A673 (cell line): Measurements from ENCODE around the gene METTL27. TPM values are rescaled to one million over a fixed set of nuclear protein-coding genes. Genes with fewer than 3 reads are reported as not detected.

Experiments
- BruUV-seq: library from RNA; stranded (reverse); fragments of 400-500 nt; replicated peaks from 2 replicates; lab custom pipeline; 2021; lab: Mats Ljungman, UMichigan
- CTCF ChIA-PET: fragments of 300-600 bp; sonication (Branson Sonifier 250); formaldehyde crosslinking; loops from one replicate; lab custom pipeline; 2022; ENCODE audit warnings: antibody characterized with exemption; lab: Charles Lee
- POLR2A ChIA-PET: fragments of 300-600 bp; sonication (Branson Sonifier 250); formaldehyde crosslinking; loops from one replicate; lab custom pipeline; 2022; ENCODE audit warnings: antibody characterized with exemption; ENCODE audit not compliant: low non-redundant PET; lab: Charles Lee
- DNase-seq: peaks from one replicate; pipeline ENCODE4 v3.0.0-alpha.2; 2015; ENCODE audit warnings: low spot score
- H3K27ac ChIP-seq: fragments of 200-600 bp; sonication (generic); 2 replicates; pipeline ENCODE4 v1.5.1; 2016; ENCODE audit warnings: mixed run types, low read depth, mild to moderate bottlenecking, mixed read lengths, antibody characterized with exemption, low read length; ENCODE audit not compliant: poor library complexity, severe bottlenecking
- H3K27me3 ChIP-seq: fragments of 200-600 bp; sonication (generic); replicated peaks from 2 replicates; pipeline ENCODE4 v1.6.1; 2017; ENCODE audit warnings: mixed run types, low read depth, mild to moderate bottlenecking, mixed read lengths, antibody characterized with exemption, low read length; ENCODE audit not compliant: insufficient read depth, poor library complexity
- H3K36me3 ChIP-seq: fragments of 200-600 bp; sonication (generic); 2 replicates; pipeline ENCODE4 v1.6.1; 2016; ENCODE audit warnings: mixed run types, mild to moderate bottlenecking, mixed read lengths, antibody characterized with exemption, low read length; ENCODE audit not compliant: insufficient read depth, poor library complexity, severe bottlenecking
- H3K4me1 ChIP-seq: fragments of 200-600 bp; sonication (generic); 2 replicates; pipeline ENCODE4 v1.6.1; 2017; ENCODE audit warnings: mixed run types, mild to moderate bottlenecking, mixed read lengths, antibody characterized with exemption, low read length; ENCODE audit not compliant: insufficient read depth, poor library complexity, severe bottlenecking
- H3K4me3 ChIP-seq: fragments of 200-600 bp; sonication (generic); 2 replicates; pipeline ENCODE4 v1.5.1; 2016; ENCODE audit warnings: low read depth, mixed run types, mild to moderate bottlenecking, mixed read lengths, low read length; ENCODE audit not compliant: poor library complexity, severe bottlenecking
- H3K9me3 ChIP-seq: fragments of 200-600 bp; sonication (generic); 2 replicates; pipeline ENCODE4 v1.6.1; 2016; ENCODE audit warnings: mixed run types, low read depth, mild to moderate bottlenecking, mixed read lengths, antibody characterized with exemption, low read length; ENCODE audit not compliant: poor library complexity, severe bottlenecking
- CTCF ChIP-seq: fragments of 300-800, 200-600 bp; sonication (generic); conservative IDR thresholded peaks from 2 replicates; pipeline ENCODE4 v1.5.1; 2017; ENCODE audit warnings: low read depth, mild to moderate bottlenecking, antibody characterized with exemption, low read length, moderate library complexity, mixed read lengths
- EZH2 ChIP-seq: fragments of 200-600 bp; sonication (generic); IDR thresholded peaks from 2 replicates; pipeline ENCODE4 v1.6.1; 2017; ENCODE audit warnings: borderline replicate concordance, low read depth, mild to moderate bottlenecking, mixed read lengths, antibody characterized with exemption, low read length; ENCODE audit not compliant: poor library complexity, severe bottlenecking
- intact Hi-C: fragments of 100-400 bp; cut with micrococcal nuclease; formaldehyde crosslinking; loops from one replicate; pipeline ENCODE4 v1.10.0; 2022; ENCODE audit not compliant: unreplicated experiment
- total RNA-seq: library from RNA; stranded (reverse); gene quantifications from 2 replicates; pipeline ENCODE4 v1.2.3, GENCODE V29; 2021

Gene METTL27
- total RNA-seq, 1 experiment from 2014 or later = not detected

- intact Hi-C loops = no loop called here
- BruUV-seq = no TSS peak
- no peak overlapping the region for H3K27ac ChIP-seq
- no peaks in the 10 kb centered on the region for H3K36me3 ChIP-seq
- ChIA-PET CTCF (no interaction called here), POLR2A (no interaction called here)
- H3K4me1 ChIP-seq = no peaks in the 10 kb centered on the region
- no peaks in the 10 kb centered on the region for H3K9me3 ChIP-seq
- no peak for DNase-seq
- no peaks in the 10 kb centered on the region for H3K27me3 ChIP-seq
- no peak for TF ChIP-seq CTCF
- no peak for TF ChIP-seq EZH2
- H3K4me3 ChIP-seq = no peak overlapping the region
These were observed 10.8 kb downstream of the METTL27 start for GRCh38 chr7:73831584-73831833.

- ChIA-PET CTCF (no interaction called here), POLR2A (no interaction called here)
- Histone ChIP-seq H3K27ac (no peak within 1 kb of the TSS), H3K4me3 (no peak within 1 kb of the TSS), H3K4me1 (no peaks in the 10 kb centered on the region), H3K9me3 (no peaks in the 10 kb centered on the region), H3K36me3 (no peaks in the 10 kb centered on the region), H3K27me3 (no peaks in the 10 kb centered on the region)
- TF ChIP-seq EZH2 (no peak), CTCF (no peak)
- DNase-seq = no peak
- BruUV-seq = no TSS peak
- intact Hi-C loops = no loop called here
These were observed 11.4 kb downstream of the METTL27 start, which contains the start of gene CLDN4 for GRCh38 chr7:73830681-73831583. CLDN4 (plus strand) TSS chr7:73830996; CDS start chr7:73831202, 206 bp downstream.

GRCh38 chr7:73829921-73830680, 12.2 kb downstream of the METTL27 start:
- intact Hi-C loops = no loop called here
- Histone ChIP-seq H3K27ac (no peak overlapping the region), H3K9me3 (no peaks in the 10 kb centered on the region), H3K4me1 (no peaks in the 10 kb centered on the region), H3K27me3 (no peaks in the 10 kb centered on the region), H3K4me3 (no peak overlapping the region), H3K36me3 (no peaks in the 10 kb centered on the region)
- TF ChIP-seq EZH2 = no peak
- TF ChIP-seq CTCF = 0 out of 2 replicates have a peak, but pooled peaks have one; percentile 23
- ChIA-PET CTCF (no interaction called here), POLR2A (no interaction called here)
- BruUV-seq = no TSS peak
- no peak for DNase-seq
